Effector memory CD8-positive, alpha-beta T cell (primary cell): ENCODE data around the gene C20orf204.

ENCODE experiments used
- ATAC-seq: fragments of 150-1000 bp; cut with Tn5 transposase; replicated peaks from 2 replicates; pipeline ENCODE4 v1.10.0; 2021; ENCODE audit warnings: mild to moderate bottlenecking, moderate library complexity
- DNase-seq, 3 experiments: peaks; one replicate each; pipeline ENCODE4 v3.0.0; 2021
- H3K27ac Mint-ChIP-seq, 2 donors: one replicate each; pipeline ENCODE4 v1.8.0; 2022; ENCODE audit warnings: mild to moderate bottlenecking in 2 of 2, mixed read lengths in 2 of 2, moderate library complexity in 2 of 2
- H3K27me3 Mint-ChIP-seq, 2 donors: one replicate each; pipeline ENCODE4 v1.8.0; 2022; ENCODE audit warnings: mixed read lengths in 2 of 2
- H3K36me3 Mint-ChIP-seq: one replicate; pipeline ENCODE4 v1.8.0; 2022; ENCODE audit warnings: mild to moderate bottlenecking, moderate library complexity, mixed read lengths; ENCODE audit not compliant: insufficient read depth
- H3K4me1 Mint-ChIP-seq, 2 donors: one replicate each; pipeline ENCODE4 v1.8.0; 2022; ENCODE audit warnings: low read depth in 2 of 2, mixed read lengths in 2 of 2
- H3K4me3 Mint-ChIP-seq, 2 donors: one replicate each; pipeline ENCODE4 v1.8.0; 2022; ENCODE audit warnings: mild to moderate bottlenecking in 2 of 2, mixed read lengths in 2 of 2, moderate library complexity in 2 of 2
- H3K9me3 Mint-ChIP-seq, 2 donors: one replicate each; pipeline ENCODE4 v1.8.0; 2022; ENCODE audit warnings: mixed read lengths in 2 of 2

Gene C20orf204

DNA sequence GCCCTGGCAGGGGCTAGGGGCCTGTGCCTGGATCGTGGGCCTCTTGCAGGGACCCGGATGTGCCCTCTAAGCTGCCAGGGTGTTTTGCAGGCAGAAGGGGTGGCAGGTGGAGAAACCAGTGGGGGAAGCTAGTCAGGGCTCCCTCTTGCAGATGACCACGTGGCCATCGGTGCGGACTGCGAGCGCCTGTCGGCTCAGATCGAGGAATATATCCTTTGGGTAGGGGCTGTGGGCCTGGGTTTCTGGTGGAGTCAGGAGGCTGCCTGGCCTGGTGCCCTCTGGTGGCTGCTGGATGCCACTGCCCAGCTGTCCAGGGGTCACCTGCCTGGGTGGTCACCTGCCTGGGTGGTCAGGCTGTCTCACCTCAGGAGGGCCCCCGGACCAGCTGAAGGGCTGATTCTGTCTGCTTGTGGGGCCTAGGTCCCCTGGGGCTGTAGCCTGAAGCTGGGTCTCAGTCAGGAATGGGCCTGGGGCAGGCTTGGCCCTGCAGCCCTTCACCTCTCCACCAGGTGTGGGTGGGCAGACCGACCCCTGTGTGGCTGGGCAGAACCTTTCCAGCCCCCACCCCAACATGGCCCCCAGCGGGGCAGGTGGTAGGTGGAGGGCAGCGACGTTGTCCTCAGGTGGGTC, 33.7 kb downstream of the C20orf204 start:
- ATAC-seq, result no peak
- Mint-ChIP-seq H3K4me1 (peaks cover 27 to 37% of the 10 kb centered on the region in 2 donors), H3K27ac (no peak overlapping the region), H3K4me3 (no peak overlapping the region), H3K36me3 (peaks cover 27% of the 10 kb centered on the region), H3K27me3 (no peaks in the 10 kb centered on the region), H3K9me3 (no peaks in the 10 kb centered on the region)
- DNase-seq, result no peak

DNA sequence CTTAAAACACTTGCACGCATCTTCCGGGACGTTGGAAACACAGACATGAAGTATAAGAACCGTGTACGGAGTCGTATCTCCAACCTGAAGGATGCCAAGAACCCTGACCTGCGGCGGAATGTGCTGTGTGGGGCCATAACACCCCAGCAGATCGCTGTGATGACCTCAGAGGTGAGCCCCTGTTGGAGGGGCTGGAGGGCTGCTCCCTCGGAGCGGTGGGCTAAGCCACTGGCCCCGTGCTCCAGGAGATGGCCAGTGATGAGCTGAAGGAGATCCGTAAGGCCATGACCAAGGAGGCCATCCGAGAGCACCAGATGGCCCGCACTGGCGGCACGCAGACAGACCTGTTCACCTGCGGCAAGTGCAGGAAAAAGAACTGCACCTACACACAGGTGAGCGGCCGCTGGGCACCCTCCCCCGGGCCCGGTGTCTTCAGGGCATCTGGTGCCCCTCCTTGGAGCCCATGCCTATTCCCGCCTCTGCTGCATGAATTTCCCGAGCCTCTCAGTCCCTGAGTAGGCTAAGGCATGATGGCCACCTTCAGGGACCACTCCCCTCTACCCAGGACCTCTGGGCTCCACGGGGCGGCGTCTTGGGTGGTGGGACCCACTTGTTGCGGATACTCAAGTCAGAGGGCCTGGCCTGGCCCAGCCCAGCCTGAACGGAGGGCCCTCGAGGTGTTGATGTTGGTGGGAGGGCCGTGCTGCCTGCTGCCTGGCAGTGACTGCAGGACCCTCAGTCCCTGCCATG, 34.4 kb downstream of the C20orf204 start:
- H3K4me1 Mint-ChIP-seq, result peaks cover 23 to 37% of the 10 kb centered on the region in 2 donors
- H3K27me3 Mint-ChIP-seq, result no peaks in the 10 kb centered on the region
- ATAC-seq, result no peak
- no peak for DNase-seq
- H3K36me3 Mint-ChIP-seq, result peaks cover 31% of the 10 kb centered on the region
- no peaks in the 10 kb centered on the region for H3K9me3 Mint-ChIP-seq
- no peak overlapping the region for H3K4me3 Mint-ChIP-seq
- H3K27ac Mint-ChIP-seq, result no peak overlapping the region

GRCh38 chr20:64071341-64072332, 35.7 kb downstream of the C20orf204 start:
- ATAC-seq (no peak), DNase-seq (no peak)
- peaks cover 33% of the 10 kb centered on the region for H3K36me3 Mint-ChIP-seq
- no peaks in the 10 kb centered on the region for H3K27me3 Mint-ChIP-seq
- H3K4me1 Mint-ChIP-seq, result peaks cover 12 to 29% of the 10 kb centered on the region in 2 donors
- peak overlapping the region in 1 of 2 donors; percentile 82 for H3K27ac Mint-ChIP-seq
- H3K4me3 Mint-ChIP-seq, result no peak overlapping the region
- H3K9me3 Mint-ChIP-seq, result no peaks in the 10 kb centered on the region

- DNase-seq, result no peak
- Mint-ChIP-seq H3K27me3 (no peaks in the 10 kb centered on the region), H3K27ac (peak overlapping the region in 1 of 2 donors; percentile 82), H3K36me3 (peaks cover 34% of the 10 kb centered on the region), H3K4me1 (peaks cover 9 to 27% of the 10 kb centered on the region in 2 donors), H3K4me3 (no peak overlapping the region), H3K9me3 (no peaks in the 10 kb centered on the region)
- no peak for ATAC-seq
Observed at GRCh38 chr20:64072498-64073063, 36.6 kb downstream of the C20orf204 start.

- H3K27ac Mint-ChIP-seq, result no peak overlapping the region
- H3K9me3 Mint-ChIP-seq, result no peaks in the 10 kb centered on the region
- H3K4me1 Mint-ChIP-seq, result peaks cover 9 to 29% of the 10 kb centered on the region in 2 donors
- no peak overlapping the region for H3K4me3 Mint-ChIP-seq
- DNase-seq (no peak), ATAC-seq (no peak)
- no peaks in the 10 kb centered on the region for H3K27me3 Mint-ChIP-seq
- H3K36me3 Mint-ChIP-seq, result peaks cover 40% of the 10 kb centered on the region
Observed at GRCh38 chr20:64073476-64074183, 37.6 kb downstream of the C20orf204 start.

DNA sequence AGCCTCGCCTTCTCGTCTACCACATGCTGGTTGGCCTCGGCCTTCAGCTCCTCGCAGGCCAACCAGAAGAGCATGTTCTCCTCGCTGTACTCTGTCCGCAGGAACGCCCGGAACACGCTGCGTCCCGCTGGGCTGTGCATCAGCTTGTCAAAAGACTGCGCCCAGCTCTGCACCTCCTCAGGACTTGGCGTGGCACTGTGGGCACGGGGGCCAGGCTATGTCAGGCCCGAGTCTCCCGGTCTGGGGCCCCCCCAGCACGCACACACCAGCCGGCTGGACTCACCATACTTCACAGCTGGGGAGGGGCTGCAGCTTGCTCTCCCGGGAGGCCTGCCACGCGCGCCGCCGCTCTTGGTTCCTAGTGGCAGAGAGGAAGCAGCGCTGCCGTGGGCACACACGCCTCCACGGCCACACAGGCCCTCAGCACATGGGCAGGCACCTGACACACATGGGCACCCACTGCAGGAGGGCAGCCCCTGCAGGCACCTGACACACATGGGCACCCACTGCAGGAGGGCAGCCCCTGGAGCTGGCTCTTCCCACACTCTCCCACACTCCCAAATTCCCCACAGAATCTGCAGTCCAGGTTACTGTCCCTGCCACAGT, 38.3 kb downstream of the C20orf204 start:
- Mint-ChIP-seq H3K27ac (no peak overlapping the region), H3K9me3 (no peaks in the 10 kb centered on the region), H3K36me3 (peaks cover 41% of the 10 kb centered on the region), H3K4me1 (peaks cover 9 to 33% of the 10 kb centered on the region in 2 donors), H3K27me3 (no peaks in the 10 kb centered on the region), H3K4me3 (no peak overlapping the region)
- ATAC-seq (no peak), DNase-seq (no peak)

DNA sequence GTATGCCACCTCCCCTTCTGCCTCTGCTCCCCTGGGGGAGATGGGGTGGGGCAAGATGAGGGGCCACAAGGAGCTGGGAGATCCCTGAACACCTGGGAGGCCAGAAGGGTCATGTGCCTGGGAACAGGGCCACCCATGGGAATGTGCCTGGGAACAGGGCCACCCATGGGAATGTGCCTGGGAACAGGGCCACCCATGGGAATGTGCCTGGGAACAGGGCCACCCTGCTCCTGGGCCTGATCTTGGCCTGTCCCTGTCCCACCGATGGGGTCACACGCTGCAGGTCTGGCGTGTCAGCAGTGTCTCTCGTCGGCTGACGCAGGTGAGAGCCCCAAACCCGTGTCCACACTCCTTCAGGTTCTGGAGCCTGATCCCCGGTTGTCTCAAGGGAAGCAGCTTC, 39.0 kb downstream of the C20orf204 start:
- no peaks in the 10 kb centered on the region for H3K9me3 Mint-ChIP-seq
- no peaks in the 10 kb centered on the region for H3K27me3 Mint-ChIP-seq
- ATAC-seq (no peak), DNase-seq (no peak)
- no peak overlapping the region for H3K4me3 Mint-ChIP-seq
- H3K27ac Mint-ChIP-seq, result no peak overlapping the region
- peaks cover 9 to 33% of the 10 kb centered on the region in 2 donors for H3K4me1 Mint-ChIP-seq
- peaks cover 42% of the 10 kb centered on the region for H3K36me3 Mint-ChIP-seq

- Mint-ChIP-seq H3K36me3 (peaks cover 47% of the 10 kb centered on the region), H3K9me3 (no peaks in the 10 kb centered on the region), H3K4me3 (peak overlapping the region in 1 of 2 donors; percentile 95), H3K27ac (peak overlapping the region in 1 of 2 donors; percentile 90), H3K27me3 (no peaks in the 10 kb centered on the region), H3K4me1 (peaks cover 12 to 38% of the 10 kb centered on the region in 2 donors)
- no peak for ATAC-seq
- no peak for DNase-seq
Observed at GRCh38 chr20:64075556-64075955, 39.6 kb downstream of the C20orf204 start.

GRCh38 chr20:64076061-64076997, 40.3 kb downstream of the C20orf204 start:
- Mint-ChIP-seq H3K27ac (peak overlapping the region; percentile 87 to 90), H3K4me1 (peaks cover 17 to 39% of the 10 kb centered on the region in 2 donors), H3K36me3 (peaks cover 42% of the 10 kb centered on the region), H3K27me3 (no peaks in the 10 kb centered on the region), H3K9me3 (no peaks in the 10 kb centered on the region), H3K4me3 (peak overlapping the region; percentile 92 to 95)
- DNase-seq (no peak), ATAC-seq (no peak)

DNA sequence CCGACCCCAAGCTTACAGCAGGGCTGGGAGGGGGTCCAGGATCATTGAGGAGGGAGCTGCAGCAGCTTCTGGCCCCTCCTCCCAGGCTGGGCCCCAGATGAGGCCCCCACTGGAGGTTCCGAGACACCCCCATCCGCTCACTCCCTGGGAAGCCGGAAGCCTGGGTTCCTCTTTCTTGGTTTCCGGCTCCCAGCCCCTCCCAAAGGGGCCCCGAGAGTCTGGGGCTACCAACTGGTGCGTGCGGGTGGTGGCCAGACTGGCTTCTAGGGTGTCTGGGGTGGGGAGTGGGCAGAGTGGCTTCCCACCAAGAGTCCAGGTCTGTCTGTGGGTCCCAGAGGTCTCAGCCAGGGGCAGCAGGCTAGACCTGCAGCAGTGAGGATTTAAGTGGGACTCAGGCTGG, 41.1 kb downstream of the C20orf204 start:
- DNase-seq (no peak), ATAC-seq (no peak)
- H3K4me3 Mint-ChIP-seq, result peak overlapping the region; percentile 92 to 95
- H3K36me3 Mint-ChIP-seq, result peaks cover 37% of the 10 kb centered on the region
- H3K27me3 Mint-ChIP-seq, result no peaks in the 10 kb centered on the region
- H3K4me1 Mint-ChIP-seq, result peaks cover 22 to 43% of the 10 kb centered on the region in 2 donors
- no peaks in the 10 kb centered on the region for H3K9me3 Mint-ChIP-seq
- peak overlapping the region; percentile 87 to 90 for H3K27ac Mint-ChIP-seq

GRCh38 chr20:64077541-64077875, 41.5 kb downstream of the C20orf204 start:
- Mint-ChIP-seq H3K9me3 (no peaks in the 10 kb centered on the region), H3K27ac (peak overlapping the region; percentile 87 to 90), H3K27me3 (no peaks in the 10 kb centered on the region), H3K4me3 (peak overlapping the region; percentile 92 to 95), H3K36me3 (peaks cover 40% of the 10 kb centered on the region), H3K4me1 (peaks cover 22 to 42% of the 10 kb centered on the region in 2 donors)
- no peak for DNase-seq
- no peak for ATAC-seq
